Hepatocyte (in vitro differentiated cells): ENCODE results near the gene GAREM2.

Experiments
- CTCF ChIP-seq: fragments of 200-600 bp; sonication (generic); IDR thresholded peaks from 2 replicates; pipeline ENCODE4 v1.5.1; 2016; ENCODE audit warnings: antibody characterized with exemption, mild to moderate bottlenecking; ENCODE audit not compliant: poor library complexity
- EZH2 ChIP-seq: fragments of 200-600 bp; sonication (generic); IDR thresholded peaks from 2 replicates; pipeline ENCODE4 v1.6.1; 2016; ENCODE audit warnings: antibody characterized with exemption, mild to moderate bottlenecking, borderline replicate concordance
- EZH2phosphoT487 ChIP-seq: fragments of 200-600 bp; sonication (generic); IDR thresholded peaks from one replicate; pipeline ENCODE4 v1.6.1; 2018; ENCODE audit warnings: antibody characterized with exemption, mild to moderate bottlenecking, low read depth, moderate library complexity; ENCODE audit not compliant: unreplicated experiment, severe bottlenecking

- TF ChIP-seq CTCF: no peak
- TF ChIP-seq EZH2: no peak
- no peak for TF ChIP-seq EZH2phosphoT487
Measured at GRCh38 chr2:26170795-26171194, 2.1 kb upstream of the GAREM2 start.
